Fibroblast of lung (primary cell): ENCODE results near the gene MAGEC2. TPM values are rescaled to one million over a fixed set of nuclear protein-coding genes. Genes with fewer than 3 reads are reported as not detected.

Experiments used
- DNase-seq, 2 donors: peaks; one replicate each; pipeline versions ENCODE4 v3.0.0 to v3.0.0-alpha.2; 2010; ENCODE audit warnings: low read depth in 2 of 2
- H2AFZ ChIP-seq: 2 replicates; pipeline ENCODE4 v1.5.1; 2012; ENCODE audit warnings: low read length, control low read depth, inconsistent platforms
- H3K27ac ChIP-seq: 2 replicates; pipeline ENCODE4 v1.5.1; 2011; ENCODE audit warnings: low read length, control low read depth; ENCODE audit not compliant: insufficient read depth
- H3K27me3 ChIP-seq: 2 replicates; pipeline ENCODE4 v1.5.1; 2011; ENCODE audit warnings: mild to moderate bottlenecking, low read length; ENCODE audit not compliant: control insufficient read depth, insufficient read depth
- H3K36me3 ChIP-seq: 2 replicates; pipeline ENCODE4 v1.5.1; 2011; ENCODE audit warnings: low read length; ENCODE audit not compliant: control insufficient read depth, insufficient read depth
- H3K4me1 ChIP-seq: 2 replicates; pipeline ENCODE4 v1.5.1; 2011; ENCODE audit warnings: low read length; ENCODE audit not compliant: control insufficient read depth, insufficient read depth; ENCODE audit errors: extremely low read depth
- H3K4me2 ChIP-seq: 2 replicates; pipeline ENCODE4 v1.5.1; 2011; ENCODE audit warnings: low read length, control low read depth; ENCODE audit not compliant: insufficient read depth; ENCODE audit errors: extremely low read depth
- H3K4me3 ChIP-seq, 4 experiments: fragments of 200-600 bp in 1 of 4; sonication (generic) in 1 of 4; replicated peaks in 1 of 4; 2 replicates each; pipeline ENCODE4 v1.5.1; 2011 to 2016; ENCODE audit warnings: low read length in 4 of 4, low read depth in 3 of 4, mild to moderate bottlenecking in 3 of 4, control low read depth in 2 of 4, inconsistent platforms in 1 of 4, mixed read lengths in 1 of 4; ENCODE audit not compliant: insufficient read depth in 1 of 4; ENCODE audit errors: control extremely low read depth in 1 of 4
- H3K79me2 ChIP-seq: 2 replicates; pipeline ENCODE4 v1.5.1; 2012; ENCODE audit warnings: mild to moderate bottlenecking, low read length, inconsistent platforms; ENCODE audit not compliant: control insufficient read depth, insufficient read depth
- H3K9ac ChIP-seq: 2 replicates; pipeline ENCODE4 v1.5.1; 2011; ENCODE audit warnings: mild to moderate bottlenecking, low read length, control low read depth; ENCODE audit not compliant: insufficient read depth
- H3K9me3 ChIP-seq: 2 replicates; pipeline ENCODE4 v1.5.1; 2012; ENCODE audit warnings: low read depth, low read length; ENCODE audit not compliant: control insufficient read depth, insufficient read depth
- H4K20me1 ChIP-seq: 2 replicates; pipeline ENCODE4 v1.5.1; 2011; ENCODE audit warnings: low read length; ENCODE audit not compliant: control insufficient read depth, insufficient read depth; ENCODE audit errors: extremely low read depth
- CTCF ChIP-seq, 2 donors: IDR thresholded peaks in 1 of 2; conservative IDR thresholded peaks in 1 of 2; 1 replicate in 1 of 2; 2 replicates in 1 of 2; pipeline ENCODE4 v1.5.1; 2011 to 2012; ENCODE audit warnings: low read length in 2 of 2, control low read depth in 1 of 2, inconsistent platforms in 1 of 2, low read depth in 1 of 2, mild to moderate bottlenecking in 1 of 2
- EZH2 ChIP-seq: IDR thresholded peaks from 2 replicates; pipeline ENCODE4 v1.5.1; 2012; ENCODE audit warnings: low read length, control low read depth, mild to moderate bottlenecking; ENCODE audit errors: missing control alignments
- polyA plus RNA-seq, 2 donors: library from polyadenylated mRNA; depleted of rRNA in 1 of 2; stranded (reverse) in 1 of 2; unstranded in 1 of 2; fragments of >200 nt; gene quantifications; 2 replicates each; pipeline ENCODE4 v1.2.1, GENCODE V29; 2011 to 2012; ENCODE audit warnings: missing spikeins in 1 of 2
- total RNA-seq: library from RNA; depleted of rRNA; stranded (reverse); fragments of >200 nt; gene quantifications from 2 replicates; pipeline ENCODE4 v1.2.1, GENCODE V29; 2014

MAGEC2 gene
- total and polyA plus RNA-seq, 2 donors (not counting 1 experiment from before 2014, with no cell fraction given): 0.02 to 0.17 TPM

- H3K4me3 ChIP-seq: no peak overlapping the region
- H3K4me1 ChIP-seq: no peaks in the 10 kb centered on the region
- no peak overlapping the region for H3K27ac ChIP-seq
- DNase-seq: no peak
- no peak overlapping the region for H3K4me2 ChIP-seq
- H3K36me3 ChIP-seq: no peaks in the 10 kb centered on the region
- H4K20me1 ChIP-seq: no peaks in the 10 kb centered on the region
- TF ChIP-seq CTCF (conservative IDR thresholded peaks at IDR 0.05 in 1 of 2, IDR thresholded peaks at IDR 0.05 in 1 of 2; ENCODE audit: low read depth in 1 of 2, low read length in 2 of 2) (no peak), EZH2 (no peak)
- no peaks in the 10 kb centered on the region for H3K27me3 ChIP-seq
- no peaks in the 10 kb centered on the region for H3K79me2 ChIP-seq
- no peak overlapping the region for H3K9ac ChIP-seq
- no peak overlapping the region for H2AFZ ChIP-seq
- no peaks in the 10 kb centered on the region for H3K9me3 ChIP-seq
Measured at GRCh38 chrX:142184756-142185602, 20.1 kb downstream of the MAGEC2 start.

- H3K79me2 ChIP-seq: no peaks in the 10 kb centered on the region
- H3K9ac ChIP-seq: no peak overlapping the region
- no peak for DNase-seq
- no peak overlapping the region for H3K4me3 ChIP-seq
- H3K27me3 ChIP-seq: no peaks in the 10 kb centered on the region
- no peak overlapping the region for H3K4me2 ChIP-seq
- H3K27ac ChIP-seq: no peak overlapping the region
- H3K36me3 ChIP-seq: no peaks in the 10 kb centered on the region
- TF ChIP-seq CTCF (conservative IDR thresholded peaks at IDR 0.05 in 1 of 2, IDR thresholded peaks at IDR 0.05 in 1 of 2; ENCODE audit: low read depth in 1 of 2, low read length in 2 of 2): no peak
- TF ChIP-seq EZH2: no peak
- no peaks in the 10 kb centered on the region for H4K20me1 ChIP-seq
- H3K4me1 ChIP-seq: no peaks in the 10 kb centered on the region
- no peak overlapping the region for H2AFZ ChIP-seq
- H3K9me3 ChIP-seq: no peaks in the 10 kb centered on the region
Measured at GRCh38 chrX:142156567-142156966, 48.5 kb downstream of the MAGEC2 start.
